GM18867 (cell line): Measurements from ENCODE around the gene PLCB2.

Source experiments
- ATAC-seq: cut with Tn5 transposase; IDR thresholded peaks from one replicate; pipeline ENCODE4 v1.9.1; 2021; ENCODE audit warnings: mild to moderate bottlenecking, moderate library complexity; ENCODE audit not compliant: unreplicated experiment

PLCB2 gene

GRCh38 chr15:40325700-40326099 is 18.0 kb upstream of the PLCB2 start:
- no peak for ATAC-seq

GRCh38 chr15:40325188-40325587 is 17.5 kb upstream of the PLCB2 start:
- no peak for ATAC-seq

GRCh38 chr15:40323953-40324937 is 16.5 kb upstream of the PLCB2 start:
- peak; percentile 9 for ATAC-seq

DNA sequence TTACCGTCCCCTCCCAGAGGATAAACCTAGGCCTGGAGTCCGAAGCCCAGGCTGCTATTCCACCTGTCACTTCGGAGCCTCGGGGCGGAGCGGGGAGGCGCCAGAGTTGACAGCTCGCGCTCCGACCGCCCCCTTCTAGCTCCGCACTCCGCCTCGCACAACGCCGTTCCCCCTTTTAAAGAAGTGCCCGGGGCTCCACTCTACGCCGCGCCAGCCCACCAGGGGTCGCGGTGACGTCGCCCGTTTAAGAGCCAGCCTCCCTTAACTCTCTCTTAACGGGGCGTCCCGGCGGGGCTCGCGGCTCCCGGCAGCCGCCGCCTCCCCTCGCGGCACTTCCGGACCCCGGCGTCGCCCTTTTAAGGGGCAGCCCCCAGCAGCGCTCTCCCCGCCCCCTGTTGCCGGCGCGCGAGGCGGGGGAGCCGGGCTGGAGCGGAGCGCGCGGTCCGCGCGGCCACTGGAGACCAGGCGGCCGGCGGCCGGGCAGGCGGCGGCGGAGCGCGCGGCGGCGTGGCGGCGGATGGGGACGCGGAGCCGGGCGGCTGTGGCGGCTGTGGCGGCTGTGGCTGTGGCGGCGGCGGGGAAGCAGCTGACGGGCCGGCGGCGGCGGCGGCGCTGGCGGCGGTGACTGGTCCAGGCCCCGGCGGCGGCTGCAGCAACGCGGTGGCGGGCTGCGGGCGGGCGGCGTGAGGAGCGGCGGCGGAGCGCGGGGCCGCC is 15.7 kb upstream of the PLCB2 start, which contains the start of gene INAFM2:
INAFM2 (plus strand) TSS at position 454 of the 714 bp plus-strand sequence. CDS start 364 bp downstream, outside the sequence.
- peak; percentile 91 for ATAC-seq

DNA sequence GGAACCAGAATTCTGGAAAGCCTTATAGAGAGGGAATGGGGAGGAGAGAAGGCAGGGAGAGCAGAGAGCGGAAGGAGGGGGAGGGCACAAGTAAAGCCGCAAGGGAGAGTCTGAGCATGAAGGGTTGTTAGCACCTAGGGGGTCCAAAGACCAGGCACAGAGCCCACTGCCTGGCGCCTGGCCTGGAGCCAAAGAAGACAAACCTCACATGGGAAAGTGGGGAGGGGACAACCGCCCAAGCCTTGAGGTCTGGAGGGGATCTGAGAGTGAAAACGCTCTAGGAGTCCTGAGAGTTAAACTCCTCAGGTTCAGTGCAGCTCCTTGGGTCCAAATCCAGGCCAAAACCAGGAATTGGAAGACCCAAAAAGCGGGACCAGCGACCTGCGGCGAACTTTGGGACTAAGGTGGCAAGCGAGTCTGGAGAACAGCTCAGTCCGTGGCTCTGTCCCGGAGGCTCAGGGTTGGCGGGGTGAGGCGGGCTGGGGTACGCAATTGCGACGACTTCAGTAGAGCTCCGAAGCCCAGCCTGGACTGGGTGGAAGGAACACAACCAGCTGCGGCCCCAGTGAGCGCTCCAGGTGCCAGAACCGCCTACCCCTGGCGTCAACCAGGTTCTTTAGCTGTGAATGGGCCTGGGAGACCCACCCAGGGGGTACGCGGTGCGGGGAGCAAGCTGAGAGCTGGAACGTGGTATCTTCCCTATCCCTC is 14.9 kb upstream of the PLCB2 start:
- ATAC-seq: no peak

GRCh38 chr15:40320931-40321371 is 13.2 kb upstream of the PLCB2 start:
- ATAC-seq: no peak

- ATAC-seq: no peak
Observed at GRCh38 chr15:40320409-40320808, 12.7 kb upstream of the PLCB2 start.

GRCh38 chr15:40317580-40317979 is 9.8 kb upstream of the PLCB2 start:
- ATAC-seq: no peak

DNA sequence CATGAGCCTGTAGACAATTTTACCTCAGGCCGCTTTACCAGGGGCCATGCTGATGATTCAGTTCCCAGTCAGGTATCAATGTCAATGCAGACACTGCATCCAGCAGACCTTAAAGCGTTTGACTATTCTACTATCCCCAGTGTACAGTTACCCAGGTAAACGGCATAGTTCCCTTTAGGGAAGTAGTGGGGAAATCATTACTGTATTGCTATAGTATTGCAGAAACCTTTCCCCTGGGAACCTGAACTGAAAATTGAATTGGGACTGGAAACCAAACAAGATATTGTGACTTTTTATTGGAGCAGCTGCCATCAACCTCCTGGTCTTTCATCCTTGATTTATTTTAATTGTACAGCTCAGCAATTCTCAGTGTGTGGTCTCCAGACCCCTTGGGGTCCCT is 9.2 kb upstream of the PLCB2 start:
- ATAC-seq: no peak

DNA sequence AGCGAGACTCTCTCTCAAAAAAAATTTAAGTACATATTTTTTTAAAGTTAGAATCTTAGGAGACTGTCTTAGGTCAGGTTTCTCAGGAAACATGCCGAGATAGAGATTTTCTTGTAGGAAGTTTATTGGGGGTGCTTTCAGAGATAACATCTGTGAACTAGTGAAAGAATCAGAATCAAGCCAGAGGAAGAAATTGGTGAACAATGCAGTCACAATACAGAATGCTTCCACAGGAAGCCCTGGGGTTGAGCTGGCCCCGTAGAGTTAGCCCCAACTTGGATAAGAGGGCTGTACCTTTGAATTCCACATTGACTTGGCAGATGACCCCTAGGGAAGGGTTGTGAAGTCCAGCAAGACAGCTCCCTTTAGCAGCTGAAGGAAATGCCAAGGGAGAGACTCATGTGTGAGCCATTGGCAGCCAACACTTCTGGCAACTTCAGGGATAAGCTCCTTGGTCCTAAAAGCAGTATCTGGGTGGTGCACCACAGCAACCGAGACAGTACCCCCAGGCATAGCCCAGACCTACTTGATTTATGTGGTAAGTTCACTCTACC is 7.1 kb upstream of the PLCB2 start:
- no peak for ATAC-seq

DNA sequence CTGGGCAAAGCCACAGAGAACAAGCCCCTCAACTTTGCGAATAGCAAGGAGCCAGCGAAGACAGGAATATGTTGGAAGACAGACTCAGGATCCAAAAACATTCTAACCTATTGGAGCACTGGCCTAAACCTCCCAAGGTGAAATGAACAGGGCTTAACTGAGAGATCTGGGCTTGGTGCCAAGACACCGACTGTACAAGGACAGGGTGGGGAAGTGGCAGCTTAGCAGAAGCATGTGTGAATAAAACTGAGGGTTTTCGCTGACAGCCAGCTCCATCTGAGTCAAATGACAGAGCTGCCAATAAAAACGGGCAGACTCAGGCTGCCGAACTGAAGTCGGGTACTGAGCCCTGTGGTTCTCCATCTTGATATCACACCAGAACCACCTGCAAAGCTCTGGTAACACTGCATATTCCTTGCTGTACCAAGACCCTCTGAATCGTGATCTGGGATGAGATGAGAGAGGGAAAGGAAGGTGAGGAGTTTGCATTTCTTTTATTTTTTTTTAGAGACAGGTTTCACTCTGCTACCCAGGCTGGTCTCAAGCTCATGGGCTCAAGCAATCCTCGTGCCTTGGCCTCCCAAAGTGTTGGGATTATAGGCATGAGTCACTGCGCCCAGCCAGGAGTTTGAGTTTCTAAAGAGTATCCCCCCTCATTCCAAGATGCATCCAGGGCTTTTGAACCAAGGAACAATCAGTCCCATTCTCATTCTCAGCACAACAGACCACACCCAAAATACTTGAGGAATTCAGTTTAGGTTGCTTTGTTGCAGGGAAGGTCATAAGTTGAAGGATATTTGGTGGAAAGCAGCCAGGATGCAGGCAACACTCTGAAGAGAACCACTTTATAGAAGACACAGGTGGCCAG is 6.0 kb upstream of the PLCB2 start:
- no peak for ATAC-seq

- no peak for ATAC-seq
Observed at GRCh38 chr15:40312370-40313158, 4.8 kb upstream of the PLCB2 start.

GRCh38 chr15:40310993-40311392 is 3.3 kb upstream of the PLCB2 start:
- no peak for ATAC-seq

DNA sequence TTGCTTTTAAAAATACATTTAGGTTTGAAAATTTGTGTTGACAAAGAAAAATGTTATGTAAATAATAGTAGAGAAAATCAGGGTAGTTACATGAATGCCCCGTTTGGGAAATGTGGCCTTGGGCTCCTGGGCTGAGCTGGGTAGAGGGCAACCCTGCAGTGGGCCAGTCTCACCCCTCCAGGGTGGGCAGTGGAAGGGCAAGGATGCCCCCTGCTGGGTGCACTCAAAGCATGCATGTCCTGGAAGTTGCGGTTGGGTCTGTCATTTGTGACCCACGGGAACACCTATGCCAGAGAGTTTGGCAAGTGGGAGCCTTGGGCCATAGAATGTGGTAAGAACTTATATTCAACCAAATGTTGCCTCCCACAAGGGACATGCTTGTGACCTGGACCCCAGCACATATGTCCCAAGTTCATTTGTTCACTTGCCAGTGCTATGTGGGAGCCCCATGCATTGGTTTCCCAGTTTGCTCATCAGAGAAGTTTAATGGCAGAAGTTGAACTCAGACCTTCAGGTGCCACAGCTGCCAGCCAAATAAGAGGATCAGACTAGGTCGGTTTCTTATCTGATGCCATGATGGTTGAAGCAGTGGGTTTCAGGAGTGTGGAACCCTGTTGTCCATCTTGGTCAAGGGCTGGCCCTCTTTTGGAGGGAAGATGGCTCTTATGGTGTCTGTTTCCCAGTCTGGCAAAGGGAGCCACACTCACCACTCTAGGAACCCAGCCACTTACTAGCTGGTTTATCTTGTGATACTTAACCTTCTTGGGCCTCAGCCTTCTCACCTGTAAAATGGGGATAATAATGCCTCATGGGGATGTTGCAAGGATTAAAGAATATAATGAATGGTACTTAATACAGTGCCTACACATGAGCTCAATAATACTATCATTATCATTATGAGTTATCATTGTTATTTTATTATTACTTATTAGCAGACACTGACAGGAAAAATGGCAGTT is 2.5 kb upstream of the PLCB2 start:
- no peak for ATAC-seq

- no peak for ATAC-seq
Observed at GRCh38 chr15:40309344-40309862, 1.7 kb upstream of the PLCB2 start.

DNA sequence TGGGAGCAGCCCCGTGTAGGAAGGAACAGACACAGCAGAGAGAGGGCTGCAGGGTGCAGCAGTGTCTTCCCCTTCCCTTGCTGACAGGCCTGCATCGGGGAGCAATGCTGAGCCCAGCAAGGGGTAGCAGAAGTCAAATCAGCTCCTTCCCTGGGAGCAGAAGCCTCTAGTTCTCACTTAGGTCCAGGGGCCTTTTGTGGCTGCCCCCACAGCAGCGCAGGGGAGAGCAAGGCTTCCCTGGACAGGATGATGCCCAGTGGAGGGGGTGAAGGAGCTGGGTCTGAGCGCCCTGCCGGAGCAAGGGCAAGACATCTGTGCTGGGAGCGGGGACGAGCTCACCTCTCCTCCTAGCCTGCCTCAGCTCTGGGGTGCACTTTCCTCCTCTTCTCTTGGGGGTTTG is 827 bp downstream of the PLCB2 start:
- ATAC-seq: no peak

DNA sequence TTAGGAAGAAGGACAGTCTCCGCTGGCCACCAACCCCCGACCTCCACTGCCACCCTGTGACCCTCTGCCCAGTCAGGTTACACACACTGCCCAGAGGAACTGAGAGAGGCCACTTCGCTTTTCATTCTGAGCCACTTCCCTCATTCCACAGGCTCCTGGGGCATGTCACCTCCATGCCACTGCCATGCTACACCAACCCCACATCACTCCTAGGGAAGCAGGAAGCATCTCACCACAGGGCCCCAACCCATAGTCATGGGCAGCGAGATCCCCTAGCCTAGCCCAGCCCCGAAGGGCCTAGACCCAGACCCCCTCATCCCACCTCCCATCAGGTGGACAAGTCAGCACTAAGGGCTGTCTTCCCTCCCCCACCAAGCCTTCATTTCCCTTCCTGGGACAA is 1.4 kb downstream of the PLCB2 start:
- no peak for ATAC-seq

- no peak for ATAC-seq
Observed at GRCh38 chr15:40305281-40305680, 2.5 kb downstream of the PLCB2 start.
